ENCODE data around the gene PTPRG.

The PTPRG gene

DNA sequence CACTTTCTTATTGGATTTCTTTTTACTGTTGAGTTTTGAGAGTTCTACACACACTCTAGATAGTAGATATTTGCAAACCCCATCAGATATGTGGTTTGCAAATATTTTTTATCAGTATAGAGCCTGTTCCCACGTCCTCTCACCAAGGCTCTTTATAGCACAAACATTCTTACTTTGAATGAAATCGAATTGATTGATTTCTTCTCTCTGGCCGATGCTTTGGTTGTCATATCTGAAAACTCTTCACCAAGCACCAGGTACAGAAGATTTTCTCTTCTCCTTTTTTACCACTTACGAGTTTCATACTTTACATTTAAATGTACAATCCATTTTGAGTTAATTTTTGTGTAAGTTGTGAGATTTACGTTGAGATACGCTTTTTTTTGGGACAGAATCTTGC, 163.4 kb downstream of the PTPRG start:
- Histone ChIP-seq H3K79me2 (ENCODE audit: insufficient read depth, low read depth) (no peaks in the 10 kb centered on the region), H3K36me3 (ENCODE audit: insufficient read depth) (no peaks in the 10 kb centered on the region), H3K27ac (no peak overlapping the region), H3K4me2 (no peak overlapping the region), H3K9ac (no peak overlapping the region), H3K4me3 (IDR thresholded peaks at IDR 0.05; ENCODE audit: insufficient read depth, low read depth, low read length) (no peak overlapping the region), H4K20me1 (ENCODE audit: insufficient read depth) (no peaks in the 10 kb centered on the region), H3K27me3 (ENCODE audit: insufficient read depth, low read depth) (no peaks in the 10 kb centered on the region), H3K4me1 (ENCODE audit: low read depth, poor library complexity, severe bottlenecking) (peaks cover 13% of the 10 kb centered on the region), H2AFZ (ENCODE audit: low read depth) (no peak overlapping the region)
- TF ChIP-seq, protein P1, sequence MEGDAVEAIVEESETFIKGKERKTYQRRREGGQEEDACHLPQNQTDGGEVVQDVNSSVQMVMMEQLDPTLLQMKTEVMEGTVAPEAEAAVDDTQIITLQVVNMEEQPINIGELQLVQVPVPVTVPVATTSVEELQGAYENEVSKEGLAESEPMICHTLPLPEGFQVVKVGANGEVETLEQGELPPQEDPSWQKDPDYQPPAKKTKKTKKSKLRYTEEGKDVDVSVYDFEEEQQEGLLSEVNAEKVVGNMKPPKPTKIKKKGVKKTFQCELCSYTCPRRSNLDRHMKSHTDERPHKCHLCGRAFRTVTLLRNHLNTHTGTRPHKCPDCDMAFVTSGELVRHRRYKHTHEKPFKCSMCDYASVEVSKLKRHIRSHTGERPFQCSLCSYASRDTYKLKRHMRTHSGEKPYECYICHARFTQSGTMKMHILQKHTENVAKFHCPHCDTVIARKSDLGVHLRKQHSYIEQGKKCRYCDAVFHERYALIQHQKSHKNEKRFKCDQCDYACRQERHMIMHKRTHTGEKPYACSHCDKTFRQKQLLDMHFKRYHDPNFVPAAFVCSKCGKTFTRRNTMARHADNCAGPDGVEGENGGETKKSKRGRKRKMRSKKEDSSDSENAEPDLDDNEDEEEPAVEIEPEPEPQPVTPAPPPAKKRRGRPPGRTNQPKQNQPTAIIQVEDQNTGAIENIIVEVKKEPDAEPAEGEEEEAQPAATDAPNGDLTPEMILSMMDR (conservative IDR thresholded peaks at IDR 0.05; ENCODE audit: low read depth, low read length), result no peak

DNA sequence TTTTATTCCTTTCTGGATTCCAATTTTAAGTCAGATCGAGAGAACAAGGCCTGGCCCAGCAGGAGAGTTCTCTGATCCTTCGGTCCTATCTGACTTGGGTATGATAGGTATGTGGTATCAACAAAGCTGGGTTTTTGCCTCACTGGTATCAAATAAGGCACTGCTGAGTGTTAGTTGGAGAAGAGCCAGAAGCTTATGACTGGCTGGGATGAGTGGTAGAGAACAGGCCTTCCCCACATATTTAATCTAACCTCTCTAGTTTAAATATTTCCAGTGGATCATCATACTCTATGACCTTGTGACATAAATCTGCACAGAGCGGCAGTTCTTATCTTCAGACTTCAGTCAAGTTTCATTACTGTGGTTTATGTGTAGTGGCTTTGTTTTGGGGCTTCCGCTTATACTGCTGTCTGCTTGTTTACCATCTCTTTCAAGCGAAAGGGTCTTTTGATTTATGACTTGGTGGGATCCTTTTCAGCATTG, 164.5 kb downstream of the PTPRG start:
- H2AFZ ChIP-seq (ENCODE audit: low read depth), result no peak overlapping the region
- H3K4me1 ChIP-seq (ENCODE audit: low read depth, poor library complexity, severe bottlenecking), result peaks cover 13% of the 10 kb centered on the region
- no peak overlapping the region for H3K4me3 ChIP-seq (IDR thresholded peaks at IDR 0.05; ENCODE audit: insufficient read depth, low read depth, low read length)
- H3K36me3 ChIP-seq (ENCODE audit: insufficient read depth), result no peaks in the 10 kb centered on the region
- TF ChIP-seq, protein P1 (conservative IDR thresholded peaks at IDR 0.05; ENCODE audit: low read depth, low read length), result no peak
- no peak overlapping the region; the same call in 1 of the 2 replicates for H3K4me2 ChIP-seq
- no peaks in the 10 kb centered on the region for H3K27me3 ChIP-seq (ENCODE audit: insufficient read depth, low read depth)
- H3K27ac ChIP-seq, result no peak overlapping the region
- no peaks in the 10 kb centered on the region for H3K79me2 ChIP-seq (ENCODE audit: insufficient read depth, low read depth)
- no peaks in the 10 kb centered on the region for H4K20me1 ChIP-seq (ENCODE audit: insufficient read depth)
- no peak overlapping the region for H3K9ac ChIP-seq

DNA sequence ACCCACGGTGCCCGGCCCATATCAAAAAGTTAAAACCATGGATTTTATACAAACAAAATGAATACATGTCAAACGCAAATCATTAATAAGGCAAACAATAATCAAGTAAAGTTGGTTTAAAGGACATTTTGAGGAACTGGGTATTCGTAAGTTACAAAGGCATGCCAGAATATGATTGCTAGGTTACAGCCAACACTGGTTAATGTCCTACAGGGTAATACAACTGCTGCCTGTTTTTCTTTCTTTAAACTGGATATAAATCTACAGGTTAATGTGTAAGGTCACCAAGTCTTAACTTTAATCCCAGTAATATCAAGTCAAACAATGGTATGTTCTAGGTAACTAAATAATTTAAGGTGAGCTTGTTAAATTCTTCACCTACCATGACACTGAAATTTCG, 166.1 kb downstream of the PTPRG start:
- Histone ChIP-seq H4K20me1 (ENCODE audit: insufficient read depth) (no peaks in the 10 kb centered on the region), H3K27me3 (ENCODE audit: insufficient read depth, low read depth) (no peaks in the 10 kb centered on the region), H3K27ac (no peak overlapping the region), H2AFZ (ENCODE audit: low read depth) (no peak overlapping the region), H3K4me1 (ENCODE audit: low read depth, poor library complexity, severe bottlenecking) (peaks cover 13% of the 10 kb centered on the region), H3K4me2 (no peak overlapping the region), H3K4me3 (IDR thresholded peaks at IDR 0.05; ENCODE audit: insufficient read depth, low read depth, low read length) (no peak overlapping the region), H3K36me3 (ENCODE audit: insufficient read depth) (no peaks in the 10 kb centered on the region), H3K79me2 (ENCODE audit: insufficient read depth, low read depth) (no peaks in the 10 kb centered on the region), H3K9ac (no peak overlapping the region)
- TF ChIP-seq, protein P1 (conservative IDR thresholded peaks at IDR 0.05; ENCODE audit: low read depth, low read length), result no peak

DNA sequence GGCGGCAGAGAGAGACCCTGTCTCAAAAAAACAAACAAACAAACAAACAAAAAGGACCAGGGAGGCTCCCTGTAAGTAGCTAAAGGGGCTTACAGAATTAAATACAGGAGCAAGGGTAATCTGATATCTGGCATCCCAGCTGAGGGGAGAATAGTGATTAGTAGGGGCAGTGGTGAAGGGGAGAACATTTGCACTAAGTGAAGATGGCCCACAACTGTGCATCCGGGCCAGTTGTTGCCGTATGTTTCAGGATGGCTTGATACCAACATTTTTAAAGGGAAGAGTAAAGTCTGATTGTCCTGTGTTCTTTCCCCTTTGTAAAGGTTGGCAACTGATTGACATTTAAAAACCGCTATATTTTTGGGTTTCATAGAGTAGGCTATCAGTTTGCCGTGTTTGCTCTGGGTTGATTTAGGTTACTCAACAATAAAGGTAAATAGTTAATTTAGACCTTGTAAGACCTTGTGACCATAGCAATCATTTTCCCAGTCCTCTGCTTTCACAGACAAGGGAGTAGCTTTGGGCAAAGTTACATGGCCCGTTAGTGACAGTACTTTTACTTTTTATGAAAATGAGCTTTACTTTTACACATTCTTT, 167.8 kb downstream of the PTPRG start:
- TF ChIP-seq, protein P1 (conservative IDR thresholded peaks at IDR 0.05; ENCODE audit: low read depth, low read length), result no peak
- no peaks in the 10 kb centered on the region for H3K79me2 ChIP-seq (ENCODE audit: insufficient read depth, low read depth)
- H3K4me2 ChIP-seq, result no peak overlapping the region
- H3K4me1 ChIP-seq (ENCODE audit: low read depth, poor library complexity, severe bottlenecking), result peaks cover 13% of the 10 kb centered on the region
- H2AFZ ChIP-seq (ENCODE audit: low read depth), result no peak overlapping the region
- no peaks in the 10 kb centered on the region for H4K20me1 ChIP-seq (ENCODE audit: insufficient read depth)
- H3K27me3 ChIP-seq (ENCODE audit: insufficient read depth, low read depth), result no peaks in the 10 kb centered on the region
- H3K27ac ChIP-seq, result no peak overlapping the region
- H3K9ac ChIP-seq, result no peak overlapping the region
- no peaks in the 10 kb centered on the region for H3K36me3 ChIP-seq (ENCODE audit: insufficient read depth)
- H3K4me3 ChIP-seq (IDR thresholded peaks at IDR 0.05; ENCODE audit: insufficient read depth, low read depth, low read length), result no peak overlapping the region
